HG03196 (cell line): ENCODE results near the gene INSYN2B.
"Not testable (repeated sequence)": the region's sequence is repeated elsewhere in the genome, so short reads cannot be mapped to it uniquely, and the experiment has no call there.

Experiments
- ATAC-seq: cut with Tn5 transposase; IDR thresholded peaks from one replicate; pipeline ENCODE4 v1.9.1; 2021; ENCODE audit not compliant: unreplicated experiment

INSYN2B gene

GRCh38 chr5:169973056-169973455 lies 7.2 kb downstream of the INSYN2B start:
- no peak for ATAC-seq

GRCh38 chr5:169971780-169972179 lies 8.5 kb downstream of the INSYN2B start:
- no peak for ATAC-seq

- no peak for ATAC-seq
Measured at GRCh38 chr5:169970911-169971765, 9.2 kb downstream of the INSYN2B start.

GRCh38 chr5:169970339-169970738 lies 10.0 kb downstream of the INSYN2B start:
- peak; percentile 57 for ATAC-seq

- ATAC-seq, result no peak
Measured at GRCh38 chr5:169964246-169964645, 16.0 kb downstream of the INSYN2B start.

- no peak for ATAC-seq
Measured at GRCh38 chr5:169960659-169961058, 19.6 kb downstream of the INSYN2B start.

- ATAC-seq, result no peak
Measured at GRCh38 chr5:169958278-169958677, 22.0 kb downstream of the INSYN2B start.

GRCh38 chr5:169956756-169957155 lies 23.5 kb downstream of the INSYN2B start:
- no peak for ATAC-seq

GRCh38 chr5:169956126-169956525 lies 24.2 kb downstream of the INSYN2B start:
- no peak for ATAC-seq

GRCh38 chr5:169954786-169955185 lies 25.5 kb downstream of the INSYN2B start:
- no peak for ATAC-seq

GRCh38 chr5:169953196-169953595 lies 27.1 kb downstream of the INSYN2B start:
- ATAC-seq, result not testable (repeated sequence)

GRCh38 chr5:169950333-169950732 lies 30.0 kb downstream of the INSYN2B start:
- no peak for ATAC-seq

- no peak for ATAC-seq
Measured at GRCh38 chr5:169946743-169947295, 33.5 kb downstream of the INSYN2B start.

- no peak for ATAC-seq
Measured at GRCh38 chr5:169945831-169946261, 34.4 kb downstream of the INSYN2B start.

GRCh38 chr5:169944922-169945680 lies 35.2 kb downstream of the INSYN2B start:
- no peak for ATAC-seq

GRCh38 chr5:169944115-169944514 lies 36.2 kb downstream of the INSYN2B start:
- ATAC-seq, result no peak

GRCh38 chr5:169943026-169943425 lies 37.3 kb downstream of the INSYN2B start:
- ATAC-seq, result no peak

GRCh38 chr5:169942181-169942580 lies 38.1 kb downstream of the INSYN2B start:
- ATAC-seq, result no peak

GRCh38 chr5:169941542-169941941 lies 38.8 kb downstream of the INSYN2B start:
- no peak for ATAC-seq

- ATAC-seq, result no peak
Measured at GRCh38 chr5:169939731-169940130, 40.6 kb downstream of the INSYN2B start.

GRCh38 chr5:169938439-169938838 lies 41.9 kb downstream of the INSYN2B start:
- ATAC-seq, result no peak

GRCh38 chr5:169935762-169936161 lies 44.5 kb downstream of the INSYN2B start:
- ATAC-seq, result no peak
